HG03159 (cell line): Measurements from ENCODE around the gene PRSS36.

Source experiments
- ATAC-seq: cut with Tn5 transposase; IDR thresholded peaks from one replicate; pipeline ENCODE4 v1.9.1; 2021; ENCODE audit warnings: mild to moderate bottlenecking, moderate library complexity; ENCODE audit not compliant: unreplicated experiment

PRSS36 gene

DNA sequence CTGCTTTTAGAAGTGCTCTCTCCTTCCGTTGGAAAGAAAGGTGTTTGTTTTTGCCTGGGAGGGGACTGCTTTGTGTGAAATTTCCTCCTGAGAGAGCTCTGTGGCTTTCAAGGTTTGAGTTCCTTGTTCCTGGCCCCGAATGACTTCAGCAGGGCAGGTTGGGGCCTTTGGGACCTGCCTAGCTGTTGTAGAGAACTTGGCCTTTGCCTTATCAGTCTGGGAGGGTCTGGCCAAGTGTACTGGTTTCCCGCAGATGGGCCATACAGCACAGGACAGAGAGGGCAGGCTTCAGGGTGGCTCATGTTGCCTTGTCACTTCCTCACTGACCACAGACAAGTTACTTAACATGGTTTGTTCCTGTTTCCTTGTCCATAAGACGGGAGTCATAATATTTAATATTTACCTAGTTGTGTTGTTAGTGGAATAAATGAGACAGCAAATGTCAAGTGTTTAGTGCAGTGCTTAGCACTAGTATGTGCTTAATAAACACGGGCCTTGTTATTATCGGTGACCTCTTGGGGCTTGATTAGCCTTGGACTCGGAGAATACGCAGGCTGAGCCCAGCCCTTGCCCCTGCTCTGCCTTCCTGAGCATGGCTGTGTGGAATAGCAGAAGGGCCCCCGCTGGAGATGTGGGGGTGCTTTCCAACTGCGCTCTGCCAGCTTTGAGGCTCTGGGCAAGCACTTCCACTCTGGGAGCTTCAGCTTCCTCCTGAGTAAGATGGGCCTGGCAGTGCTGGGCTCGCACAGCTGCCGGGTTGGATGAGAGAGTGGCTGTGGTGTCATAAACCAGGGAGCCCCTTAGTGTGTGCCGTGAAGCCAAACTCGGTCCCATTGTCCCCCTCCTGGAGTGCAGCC, 20.9 kb downstream of the PRSS36 start:
- ATAC-seq = no peak

DNA sequence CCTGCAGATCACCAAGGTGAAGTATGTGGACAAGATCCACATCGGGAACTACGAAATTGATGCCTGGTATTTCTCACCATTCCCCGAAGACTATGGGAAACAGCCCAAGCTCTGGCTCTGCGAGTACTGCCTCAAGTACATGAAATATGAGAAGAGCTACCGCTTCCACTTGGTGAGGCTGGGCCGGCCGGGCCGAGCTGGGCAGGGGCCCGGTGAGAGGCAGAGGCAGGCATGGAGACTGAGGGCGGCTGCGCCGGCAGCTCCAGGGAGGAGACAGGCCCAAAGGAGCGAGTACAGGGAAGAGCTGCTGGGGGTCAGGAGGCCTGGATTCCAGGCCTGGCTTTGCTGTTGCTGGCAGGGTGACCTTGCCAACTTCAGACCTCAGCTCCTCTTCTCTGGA, 22.7 kb downstream of the PRSS36 start:
- no peak for ATAC-seq

DNA sequence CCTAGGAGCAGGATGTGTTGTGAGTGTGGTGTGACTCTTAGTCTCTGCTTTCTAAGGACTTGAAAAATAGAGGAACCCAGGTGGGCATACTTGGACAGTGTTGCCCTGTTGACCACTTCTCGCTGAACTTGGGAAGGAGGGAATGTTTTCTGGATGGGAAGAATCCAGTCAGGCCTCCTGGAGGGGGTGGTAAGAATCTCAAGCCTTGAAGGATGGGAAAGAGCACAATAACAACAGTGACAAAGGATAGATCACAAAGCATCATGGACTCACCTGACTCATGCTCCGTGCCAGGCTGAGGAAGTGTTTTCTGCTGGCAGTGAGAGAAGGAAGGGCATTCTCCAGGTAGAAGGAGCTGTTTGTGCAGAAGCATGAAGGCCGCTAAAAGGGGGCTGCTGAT, 24.0 kb downstream of the PRSS36 start:
- no peak for ATAC-seq

DNA sequence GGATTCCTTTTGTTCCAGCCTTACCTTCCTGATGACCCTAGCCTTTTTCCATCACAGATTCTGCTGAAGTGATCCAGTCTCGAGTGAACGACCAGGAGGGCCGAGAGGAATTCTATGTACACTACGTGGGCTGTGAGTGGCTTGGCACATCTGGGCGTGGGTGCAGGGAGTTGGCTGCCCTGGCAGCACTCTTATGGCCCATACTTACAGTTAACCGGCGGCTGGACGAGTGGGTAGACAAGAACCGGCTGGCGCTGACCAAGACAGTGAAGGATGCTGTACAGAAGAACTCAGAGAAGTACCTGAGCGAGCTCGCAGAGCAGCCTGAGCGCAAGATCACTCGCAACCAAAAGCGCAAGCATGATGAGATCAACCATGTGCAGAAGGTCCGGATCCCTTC, 29.7 kb downstream of the PRSS36 start:
- no peak for ATAC-seq

DNA sequence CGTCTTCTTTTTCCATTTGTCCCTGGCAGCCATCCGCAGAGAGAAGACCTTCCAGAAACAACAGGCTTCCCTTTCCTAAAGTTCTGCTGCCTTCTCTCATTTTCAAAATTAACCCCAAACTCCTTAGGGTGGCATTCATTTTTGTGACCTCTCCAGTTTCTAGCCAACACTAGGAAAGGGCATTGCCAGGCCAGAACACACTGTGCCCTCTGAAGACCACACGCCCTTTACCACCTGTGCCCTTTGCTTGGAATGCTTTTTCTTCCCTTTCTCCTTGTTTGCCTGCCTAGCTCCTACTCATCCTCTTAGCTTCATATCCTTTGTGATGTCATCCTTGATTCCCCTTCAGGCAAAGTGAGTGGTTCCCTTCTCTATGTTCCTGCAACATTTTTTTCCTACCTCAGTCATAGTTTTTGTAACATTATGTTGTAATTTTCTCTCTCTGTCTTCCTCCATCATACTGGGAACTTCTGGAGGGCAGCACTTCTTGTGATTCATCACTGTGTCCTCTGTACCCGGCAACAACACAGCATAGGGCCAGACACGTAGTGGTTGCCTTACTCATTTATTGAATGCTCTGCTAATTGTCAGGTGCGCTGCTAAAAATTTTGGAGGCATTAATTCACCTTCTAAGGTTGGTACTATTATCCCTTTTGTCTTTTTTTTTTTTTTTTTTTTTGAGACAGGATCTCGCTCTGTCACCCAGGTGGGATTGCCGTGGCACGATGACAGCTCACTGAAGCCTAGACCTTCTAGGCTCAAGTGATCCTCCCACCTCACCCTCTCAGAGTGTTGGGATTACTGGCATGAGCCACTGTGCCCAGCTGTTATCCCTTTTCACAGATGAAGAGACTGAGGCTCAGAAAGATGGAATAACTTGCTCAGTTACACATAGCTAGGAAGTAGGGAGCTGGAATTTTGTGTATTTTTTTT, 31.4 kb downstream of the PRSS36 start:
- no peak for ATAC-seq

DNA sequence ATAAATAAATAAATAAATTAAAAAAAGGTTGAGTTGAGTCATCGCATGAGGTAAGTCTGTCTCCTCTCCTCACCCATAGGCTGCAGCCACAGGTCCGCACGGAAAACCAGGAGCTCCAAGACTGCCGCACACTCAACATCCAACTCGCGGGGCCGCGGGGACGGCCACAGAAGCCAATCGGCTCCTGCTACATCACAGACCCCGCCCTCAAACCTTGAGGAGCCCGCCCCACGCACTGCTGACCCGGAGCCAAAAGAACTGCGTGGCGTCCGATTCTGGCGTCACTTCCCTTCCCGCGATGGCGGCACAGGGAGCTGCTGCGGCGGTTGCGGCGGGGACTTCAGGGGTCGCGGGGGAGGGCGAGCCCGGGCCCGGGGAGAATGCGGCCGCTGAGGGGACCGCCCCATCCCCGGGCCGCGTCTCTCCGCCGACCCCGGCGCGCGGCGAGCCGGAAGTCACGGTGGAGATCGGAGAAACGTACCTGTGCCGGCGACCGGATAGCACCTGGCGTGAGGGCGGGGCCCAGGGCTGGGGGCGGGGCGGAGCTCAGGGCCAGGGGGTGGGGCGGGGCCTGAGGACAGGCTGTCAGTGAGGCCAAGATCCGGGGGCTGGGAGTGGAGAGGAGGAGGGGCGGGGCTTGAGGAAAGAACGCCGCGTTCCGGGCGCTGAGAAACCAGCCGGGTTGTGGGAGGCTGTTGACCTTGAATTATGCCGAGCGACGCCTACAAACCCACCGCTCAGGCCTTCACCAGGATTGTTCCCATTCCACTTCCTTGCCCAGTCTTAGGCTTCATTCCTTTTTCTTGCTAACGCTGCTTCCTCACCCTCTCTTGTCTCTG, 32.3 kb downstream of the PRSS36 start, which contains the start of gene KAT8:
TSS of gene KAT8 (plus strand) at position 281 of the 839 bp plus-strand sequence. CDS start at position 299, 18 bp downstream.
- ATAC-seq = peak; percentile 85

DNA sequence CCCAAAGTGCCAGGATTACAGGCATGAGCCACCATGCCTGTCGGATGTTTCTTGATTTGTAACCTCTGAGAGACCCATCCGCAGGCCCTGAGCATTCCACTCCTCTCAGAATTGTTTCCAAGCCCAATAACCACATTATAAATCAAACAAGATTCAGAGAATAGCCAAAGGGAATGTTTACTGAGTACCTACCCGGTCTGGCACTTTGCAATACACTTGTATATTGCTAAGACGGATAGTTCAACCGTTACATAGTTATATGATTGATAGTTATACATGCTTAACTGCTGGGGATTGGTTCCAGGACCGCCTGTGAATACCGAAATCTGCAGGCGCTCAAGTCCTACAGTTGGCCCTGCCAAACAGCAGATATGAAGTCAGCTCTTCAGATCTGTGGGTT, 35.4 kb downstream of the PRSS36 start:
- no peak for ATAC-seq

DNA sequence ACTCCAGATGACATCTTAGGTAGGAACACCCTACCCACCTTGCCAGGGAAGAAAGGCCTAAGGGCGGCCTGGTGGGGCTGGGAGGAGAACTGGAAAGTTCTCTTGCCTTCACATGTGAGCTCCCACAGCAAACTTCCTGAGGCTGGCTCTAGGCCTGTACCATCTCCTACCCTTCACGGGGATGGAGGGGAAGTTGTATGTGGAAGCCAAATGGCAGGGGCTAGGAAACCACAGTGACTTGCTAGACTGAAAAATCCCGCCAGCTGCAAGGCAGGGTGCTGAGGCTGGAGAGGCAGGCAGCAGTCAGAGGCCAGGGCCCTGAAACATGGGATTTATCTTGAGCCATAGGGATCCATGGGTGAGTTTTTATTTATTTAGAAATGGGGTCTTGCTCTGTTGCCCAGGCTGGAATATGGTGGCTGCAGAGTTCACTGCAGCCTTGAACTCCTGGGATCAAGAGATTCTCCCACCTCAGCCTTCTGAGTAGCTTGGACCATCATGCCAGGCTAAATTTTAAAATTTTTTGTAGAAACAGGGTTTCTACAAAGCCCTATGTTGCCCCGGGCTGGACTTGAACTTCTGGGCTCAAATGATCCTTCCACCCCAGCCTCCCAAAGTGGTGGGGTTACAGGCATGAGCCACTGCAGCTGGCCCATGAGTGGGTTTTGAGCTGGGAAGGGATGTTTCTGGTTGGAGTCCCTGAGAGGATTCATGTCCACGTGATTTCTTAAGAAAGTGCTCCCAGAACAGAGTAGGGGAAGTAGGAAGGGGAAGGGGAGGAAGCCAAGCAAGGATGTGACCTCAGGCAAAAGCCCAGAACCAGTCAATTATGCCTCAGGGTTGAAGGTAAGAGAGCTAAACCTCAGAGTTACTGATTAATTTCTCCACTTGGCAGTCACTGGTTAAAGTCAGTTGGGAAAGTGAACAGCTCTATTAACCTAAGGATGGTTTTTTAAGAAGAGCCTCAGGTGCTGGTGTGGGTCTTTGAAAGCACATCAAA, 36.4 kb downstream of the PRSS36 start:
- ATAC-seq = no peak

DNA sequence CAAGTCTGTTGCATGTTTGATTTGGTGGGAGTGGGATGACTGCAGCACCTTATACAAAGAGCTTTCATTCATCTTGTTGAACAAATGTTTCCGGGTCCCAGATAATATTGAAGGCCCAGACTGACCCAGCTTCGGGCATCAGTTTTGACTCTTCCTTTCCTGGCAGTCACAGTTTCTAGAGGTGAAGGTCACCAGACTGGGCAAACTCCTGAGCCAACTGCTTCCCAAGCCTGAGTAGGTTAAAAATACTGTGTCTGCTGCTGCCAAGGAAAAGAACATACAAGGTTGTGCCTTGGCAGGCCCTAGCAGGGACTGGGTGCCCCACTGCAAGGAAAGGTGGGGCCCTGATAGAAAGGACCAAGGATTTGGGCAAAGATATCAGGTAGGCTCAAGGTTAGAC, 37.2 kb downstream of the PRSS36 start:
- ATAC-seq = no peak

DNA sequence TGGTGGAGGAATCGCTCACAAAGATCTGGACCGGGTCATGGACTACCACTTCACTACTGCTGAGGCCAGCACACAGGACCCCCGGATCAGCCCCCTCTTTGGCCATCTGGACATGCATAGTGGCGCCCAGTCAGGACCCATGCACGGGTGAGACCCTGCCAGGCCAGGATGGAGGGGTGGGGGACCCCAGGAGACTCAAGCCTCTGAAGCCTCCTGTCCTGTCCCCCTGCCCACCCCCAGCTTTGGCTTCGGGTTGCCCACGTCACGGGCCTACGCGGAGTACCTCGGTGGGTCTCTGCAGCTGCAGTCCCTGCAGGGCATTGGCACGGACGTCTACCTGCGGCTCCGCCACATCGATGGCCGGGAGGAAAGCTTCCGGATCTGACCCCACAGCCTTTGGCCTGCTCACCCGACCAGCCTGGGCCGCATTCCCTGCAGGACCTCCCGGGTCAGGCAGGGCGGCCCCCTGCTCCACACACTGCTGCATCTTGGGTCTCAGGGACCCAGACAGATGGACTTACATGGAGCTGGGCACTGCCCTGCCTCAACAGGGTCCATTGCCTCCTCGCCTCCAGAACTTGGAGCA, 37.9 kb downstream of the PRSS36 start:
- ATAC-seq = no peak

DNA sequence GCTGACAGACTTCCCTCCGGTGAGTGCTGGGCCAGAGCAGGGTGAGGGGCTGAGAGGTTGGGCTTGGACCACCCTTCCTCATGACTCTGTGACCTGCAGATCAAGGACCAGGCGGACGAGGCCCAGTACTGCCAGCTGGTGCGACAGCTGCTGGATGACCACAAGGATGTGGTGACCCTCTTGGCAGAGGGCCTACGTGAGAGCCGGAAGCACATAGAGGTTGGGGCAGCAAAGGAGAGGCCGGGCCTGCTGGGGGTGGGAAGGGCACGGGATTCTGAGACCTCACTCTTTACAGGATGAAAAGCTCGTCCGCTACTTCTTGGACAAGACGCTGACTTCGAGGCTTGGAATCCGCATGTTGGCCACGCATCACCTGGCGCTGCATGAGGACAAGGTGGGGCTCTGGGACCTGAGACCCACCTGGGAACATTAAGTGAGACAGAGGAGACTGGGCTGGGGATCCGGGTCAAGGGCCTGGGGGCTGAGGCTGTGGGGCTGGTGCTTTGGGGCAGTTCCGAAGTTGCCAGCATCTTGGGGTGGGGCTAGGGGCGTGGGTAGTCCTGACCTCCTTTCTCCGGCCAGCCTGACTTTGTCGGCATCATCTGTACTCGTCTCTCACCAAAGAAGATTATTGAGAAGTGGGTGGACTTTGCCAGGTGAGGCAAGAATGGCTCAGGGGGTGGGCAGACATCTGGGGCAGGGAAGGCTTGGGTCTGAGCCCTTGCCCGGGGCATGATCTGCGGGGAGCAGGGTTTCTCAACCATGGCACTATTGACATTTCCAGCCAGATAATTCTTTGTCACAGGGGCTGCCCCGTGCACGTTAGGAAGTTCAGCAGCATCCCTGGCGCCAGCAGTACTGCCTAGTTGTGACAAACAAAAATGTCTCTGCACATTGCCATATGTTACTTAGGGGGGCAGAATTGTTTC, 39.5 kb downstream of the PRSS36 start:
- no peak for ATAC-seq

DNA sequence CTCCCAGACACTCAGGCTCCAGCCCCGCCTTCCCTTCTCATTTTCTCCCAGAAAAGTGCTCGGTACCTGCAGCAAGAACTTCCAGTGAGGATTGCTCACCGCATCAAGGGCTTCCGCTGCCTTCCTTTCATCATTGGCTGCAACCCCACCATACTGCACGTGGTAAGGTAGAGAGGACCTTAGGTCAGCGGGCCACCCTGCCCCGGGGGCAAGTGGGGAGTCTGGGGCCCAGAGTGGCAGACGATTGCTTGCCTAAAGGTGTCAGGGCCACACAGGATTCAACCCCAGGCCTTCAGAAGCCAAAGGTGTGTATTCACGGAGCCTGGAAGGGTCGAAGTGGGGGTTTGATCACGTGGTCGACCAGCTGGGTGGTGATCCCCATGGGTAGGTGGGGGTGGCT, 40.2 kb downstream of the PRSS36 start:
- ATAC-seq = no peak

DNA sequence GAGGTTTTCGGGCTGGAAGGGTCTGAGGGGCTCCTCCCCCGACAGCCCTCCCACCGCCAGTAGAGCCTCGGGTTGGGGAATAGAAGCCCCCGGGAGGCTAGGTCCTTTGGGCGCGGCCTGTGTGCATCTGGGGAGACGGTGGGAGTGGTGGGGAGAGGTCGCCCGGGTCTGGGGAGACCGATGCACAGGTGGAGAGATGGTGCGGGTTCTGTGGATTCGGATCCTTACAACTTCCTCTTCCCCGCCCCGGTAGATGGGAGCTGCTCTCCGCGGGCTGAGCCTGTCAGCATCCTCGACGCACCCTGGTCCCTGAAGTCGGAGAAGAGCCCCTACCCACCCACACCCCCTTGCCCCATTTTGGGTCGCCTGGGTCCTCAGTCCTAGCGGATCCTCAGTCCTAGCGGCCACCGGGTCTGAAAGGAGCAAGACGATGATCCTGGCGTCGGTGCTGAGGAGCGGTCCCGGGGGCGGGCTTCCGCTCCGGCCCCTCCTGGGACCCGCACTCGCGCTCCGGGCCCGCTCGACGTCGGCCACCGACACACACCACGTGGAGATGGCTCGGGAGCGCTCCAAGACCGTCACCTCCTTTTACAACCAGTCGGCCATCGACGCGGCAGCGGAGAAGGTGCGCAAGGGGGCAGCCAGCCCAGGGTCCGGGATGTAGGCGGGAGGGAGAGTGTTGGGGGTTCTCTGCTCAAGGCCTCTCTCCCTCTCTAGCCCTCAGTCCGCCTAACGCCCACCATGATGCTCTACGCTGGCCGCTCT, 40.9 kb downstream of the PRSS36 start:
- no peak for ATAC-seq

DNA sequence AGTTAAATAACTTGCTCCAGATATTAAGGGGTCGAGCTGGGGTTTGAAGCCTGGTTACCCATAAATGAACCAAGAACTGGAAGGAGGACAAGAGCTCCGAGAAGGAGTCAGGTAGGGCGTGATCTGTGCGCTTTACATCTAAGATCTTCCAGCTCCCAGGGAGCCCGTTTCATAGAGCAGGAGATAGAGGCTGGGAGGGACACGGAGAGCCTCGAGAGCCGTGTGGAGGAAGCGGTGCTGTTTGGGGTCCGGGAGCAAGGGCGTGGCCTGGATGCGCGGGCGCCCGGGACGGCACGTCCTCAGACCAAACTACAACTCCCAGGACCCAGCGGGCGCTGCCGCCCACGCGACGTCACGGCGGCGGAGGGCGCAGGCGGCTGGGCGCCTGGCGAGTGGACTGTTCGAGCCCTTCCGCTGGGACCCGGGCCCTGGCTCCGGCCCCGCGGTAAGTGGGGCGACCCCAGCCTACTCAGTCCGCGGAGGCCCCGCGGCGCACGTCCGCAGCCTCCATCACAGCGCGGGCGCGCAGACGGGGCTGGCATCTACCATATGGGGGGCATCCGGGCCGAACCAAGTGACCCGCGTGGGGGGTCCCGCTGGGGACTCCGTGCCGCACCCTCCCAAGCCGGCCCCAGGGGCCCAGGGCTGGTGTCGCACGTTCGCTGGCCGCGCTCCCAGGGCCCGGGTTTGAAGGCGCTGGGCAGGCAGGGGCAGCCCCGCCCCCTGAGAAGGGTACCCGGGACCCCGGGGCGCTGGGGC, 41.7 kb downstream of the PRSS36 start, which contains the start of gene BCKDK:
TSS of gene BCKDK (plus strand) at position 352 of the 759 bp plus-strand sequence. CDS start 838 bp downstream, outside the sequence.
- peak; percentile 66 for ATAC-seq

DNA sequence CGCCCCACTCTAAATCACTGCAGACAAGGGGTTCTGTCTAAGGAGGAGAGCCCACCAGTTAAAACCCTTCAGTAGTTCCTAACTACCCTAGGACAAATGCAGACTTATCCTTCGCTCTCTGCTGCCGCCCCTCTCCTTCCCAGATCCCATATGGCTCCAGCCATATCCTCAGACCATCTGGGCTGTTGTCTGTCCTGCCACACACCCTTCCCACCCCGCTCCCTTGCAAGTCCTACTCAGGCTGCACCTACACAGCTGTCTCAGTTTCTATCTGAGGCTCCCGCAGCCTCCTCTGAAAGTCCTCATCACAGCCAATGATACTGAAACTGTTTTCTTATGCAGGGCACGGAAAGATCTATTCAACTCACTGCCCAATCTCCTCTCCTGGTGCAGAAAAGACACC, 42.4 kb downstream of the PRSS36 start:
- peak; percentile 43 for ATAC-seq
